KMS-11 (cell line): ENCODE data around the gene UBTD1.

Source experiments
- H2AFZ ChIP-seq: fragments of 200-600 bp; sonication (generic); 2 replicates; pipeline ENCODE4 v1.6.1; 2016; ENCODE audit warnings: antibody characterized with exemption, mixed run types, low read depth
- H3K27ac ChIP-seq: fragments of 200-600 bp; sonication (generic); 2 replicates; pipeline ENCODE4 v1.6.1; 2016; ENCODE audit warnings: mild to moderate bottlenecking, mixed run types
- H3K27me3 ChIP-seq: fragments of 200-600 bp; sonication (generic); 2 replicates; pipeline ENCODE4 v1.6.1; 2017; ENCODE audit warnings: mild to moderate bottlenecking, low read depth, mixed run types, moderate library complexity; ENCODE audit not compliant: insufficient read depth
- H3K36me3 ChIP-seq: fragments of 200-600 bp; sonication (generic); 2 replicates; pipeline ENCODE4 v1.6.1; 2017; ENCODE audit warnings: mild to moderate bottlenecking, mixed run types; ENCODE audit not compliant: insufficient read depth
- H3K4me1 ChIP-seq: fragments of 200-600 bp; sonication (generic); 2 replicates; pipeline ENCODE4 v1.6.1; 2016; ENCODE audit warnings: mild to moderate bottlenecking, low read depth, mixed run types; ENCODE audit not compliant: poor library complexity, severe bottlenecking
- H3K4me2 ChIP-seq: fragments of 200-600 bp; sonication (generic); 2 replicates; pipeline ENCODE4 v1.7.0; 2016; ENCODE audit warnings: mild to moderate bottlenecking, mixed run types
- H3K4me3 ChIP-seq: fragments of 200-600 bp; sonication (generic); IDR thresholded peaks from 2 replicates; pipeline ENCODE4 v1.6.1; 2017; ENCODE audit warnings: low read depth, low read length, mixed read lengths; ENCODE audit not compliant: insufficient read depth
- H3K79me2 ChIP-seq: fragments of 200-600 bp; sonication (generic); 2 replicates; pipeline ENCODE4 v1.6.1; 2016; ENCODE audit warnings: low read depth, mixed run types; ENCODE audit not compliant: insufficient read depth
- H3K9ac ChIP-seq: fragments of 200-600 bp; sonication (generic); 2 replicates; pipeline ENCODE4 v1.6.1; 2016; ENCODE audit warnings: mild to moderate bottlenecking, mixed run types
- H4K20me1 ChIP-seq: fragments of 200-600 bp; sonication (generic); 2 replicates; pipeline ENCODE4 v1.6.1; 2016; ENCODE audit warnings: mild to moderate bottlenecking, mixed run types; ENCODE audit not compliant: insufficient read depth
- CTCF ChIP-seq: fragments of 200-600 bp; sonication (generic); conservative IDR thresholded peaks from 2 replicates; pipeline ENCODE4 v1.6.1; 2017; ENCODE audit warnings: low read depth, mild to moderate bottlenecking, antibody characterized with exemption, low read length, moderate library complexity, mixed read lengths

Gene UBTD1

GRCh38 chr10:97547271-97547600, 48.5 kb downstream of the UBTD1 start:
- peaks cover 5% of the 10 kb centered on the region for H3K4me1 ChIP-seq
- H3K9ac ChIP-seq, result no peak overlapping the region
- no peaks in the 10 kb centered on the region for H3K36me3 ChIP-seq
- H3K27me3 ChIP-seq, result no peaks in the 10 kb centered on the region
- H3K4me2 ChIP-seq, result no peak overlapping the region
- no peak overlapping the region for H3K27ac ChIP-seq
- no peaks in the 10 kb centered on the region for H3K79me2 ChIP-seq
- no peaks in the 10 kb centered on the region for H4K20me1 ChIP-seq
- no peak overlapping the region for H3K4me3 ChIP-seq
- no peak overlapping the region for H2AFZ ChIP-seq
- no peak for TF ChIP-seq CTCF

GRCh38 chr10:97547962-97548361, 49.2 kb downstream of the UBTD1 start:
- Histone ChIP-seq H4K20me1 (no peaks in the 10 kb centered on the region), H3K79me2 (no peaks in the 10 kb centered on the region), H3K4me2 (no peak overlapping the region), H3K4me3 (no peak overlapping the region), H3K27me3 (no peaks in the 10 kb centered on the region), H3K36me3 (no peaks in the 10 kb centered on the region), H3K9ac (no peak overlapping the region), H3K4me1 (no peaks in the 10 kb centered on the region), H2AFZ (no peak overlapping the region), H3K27ac (no peak overlapping the region)
- TF ChIP-seq CTCF, result no peak

- H3K79me2 ChIP-seq, result no peaks in the 10 kb centered on the region
- no peak overlapping the region for H3K4me3 ChIP-seq
Observed at GRCh38 chr10:97548828-97549455, 50.2 kb downstream of the UBTD1 start.

GRCh38 chr10:97549587-97550322, 51.0 kb downstream of the UBTD1 start:
- Histone ChIP-seq H3K9ac (no peak overlapping the region), H3K4me2 (no peak overlapping the region), H3K36me3 (no peaks in the 10 kb centered on the region), H3K4me3 (no peak overlapping the region), H2AFZ (no peak overlapping the region), H3K27me3 (no peaks in the 10 kb centered on the region), H4K20me1 (no peaks in the 10 kb centered on the region), H3K27ac (no peak overlapping the region), H3K79me2 (no peaks in the 10 kb centered on the region), H3K4me1 (peaks cover 9% of the 10 kb centered on the region)
- no peak for TF ChIP-seq CTCF

More at GRCh38 chr10:97548828-97549455, 50.2 kb downstream of the UBTD1 start:
- no peaks in the 10 kb centered on the region for H3K27me3 ChIP-seq
- H3K27ac ChIP-seq, result no peak overlapping the region
- H3K4me2 ChIP-seq, result no peak overlapping the region
- no peak overlapping the region for H2AFZ ChIP-seq
- no peak overlapping the region for H3K9ac ChIP-seq
- no peaks in the 10 kb centered on the region for H4K20me1 ChIP-seq
- peaks cover 8% of the 10 kb centered on the region for H3K4me1 ChIP-seq
- no peak for TF ChIP-seq CTCF
- no peaks in the 10 kb centered on the region for H3K36me3 ChIP-seq
